ENCODE data around the gene ERGIC1. TPM values are rescaled to one million over a fixed set of nuclear protein-coding genes. Genes with fewer than 3 reads are reported as not detected.

ERGIC1 gene
- total and polyA plus RNA-seq, 2 of the 13 experiments (the other 11 are each of a cell fraction or from before 2014, with no cell fraction given): 78.5 to 184 TPM

DNA sequence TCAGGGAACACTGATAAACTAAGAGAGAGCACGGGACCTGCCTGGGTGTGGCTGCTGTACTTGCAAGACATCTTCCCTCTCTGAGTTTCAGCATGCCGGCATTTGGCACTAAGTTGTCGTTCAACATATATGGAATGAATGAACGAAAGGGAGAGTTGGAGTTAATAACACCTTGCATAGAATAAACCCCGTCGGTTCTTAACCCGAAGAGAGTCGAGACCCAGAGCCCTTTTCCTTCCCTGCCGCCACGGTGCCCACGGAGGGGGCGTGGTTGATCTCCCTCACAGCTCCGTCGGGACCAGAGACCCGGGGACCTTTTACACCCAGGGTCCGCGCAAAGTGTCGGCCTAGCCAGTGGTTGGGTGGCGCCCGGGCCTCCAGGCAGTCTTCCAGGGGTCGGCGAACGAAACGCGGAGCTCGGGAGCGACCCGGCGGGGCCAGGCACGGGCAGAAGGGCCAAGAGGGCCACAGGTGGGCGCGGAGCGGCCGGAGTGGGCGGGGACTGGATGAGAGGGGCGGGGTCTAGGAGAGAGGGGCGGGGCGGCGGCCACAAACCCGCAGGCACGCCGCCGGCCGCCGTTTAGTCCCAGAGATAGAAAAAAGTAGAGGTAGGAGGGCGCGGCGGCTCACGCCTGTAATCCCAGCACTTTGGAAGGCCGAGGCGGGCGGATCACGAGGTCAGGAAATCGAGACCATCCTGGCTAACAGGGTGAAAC, 124.4 kb downstream of the ERGIC1 start (continued):
- TF ChIP-seq, protein P1, sequence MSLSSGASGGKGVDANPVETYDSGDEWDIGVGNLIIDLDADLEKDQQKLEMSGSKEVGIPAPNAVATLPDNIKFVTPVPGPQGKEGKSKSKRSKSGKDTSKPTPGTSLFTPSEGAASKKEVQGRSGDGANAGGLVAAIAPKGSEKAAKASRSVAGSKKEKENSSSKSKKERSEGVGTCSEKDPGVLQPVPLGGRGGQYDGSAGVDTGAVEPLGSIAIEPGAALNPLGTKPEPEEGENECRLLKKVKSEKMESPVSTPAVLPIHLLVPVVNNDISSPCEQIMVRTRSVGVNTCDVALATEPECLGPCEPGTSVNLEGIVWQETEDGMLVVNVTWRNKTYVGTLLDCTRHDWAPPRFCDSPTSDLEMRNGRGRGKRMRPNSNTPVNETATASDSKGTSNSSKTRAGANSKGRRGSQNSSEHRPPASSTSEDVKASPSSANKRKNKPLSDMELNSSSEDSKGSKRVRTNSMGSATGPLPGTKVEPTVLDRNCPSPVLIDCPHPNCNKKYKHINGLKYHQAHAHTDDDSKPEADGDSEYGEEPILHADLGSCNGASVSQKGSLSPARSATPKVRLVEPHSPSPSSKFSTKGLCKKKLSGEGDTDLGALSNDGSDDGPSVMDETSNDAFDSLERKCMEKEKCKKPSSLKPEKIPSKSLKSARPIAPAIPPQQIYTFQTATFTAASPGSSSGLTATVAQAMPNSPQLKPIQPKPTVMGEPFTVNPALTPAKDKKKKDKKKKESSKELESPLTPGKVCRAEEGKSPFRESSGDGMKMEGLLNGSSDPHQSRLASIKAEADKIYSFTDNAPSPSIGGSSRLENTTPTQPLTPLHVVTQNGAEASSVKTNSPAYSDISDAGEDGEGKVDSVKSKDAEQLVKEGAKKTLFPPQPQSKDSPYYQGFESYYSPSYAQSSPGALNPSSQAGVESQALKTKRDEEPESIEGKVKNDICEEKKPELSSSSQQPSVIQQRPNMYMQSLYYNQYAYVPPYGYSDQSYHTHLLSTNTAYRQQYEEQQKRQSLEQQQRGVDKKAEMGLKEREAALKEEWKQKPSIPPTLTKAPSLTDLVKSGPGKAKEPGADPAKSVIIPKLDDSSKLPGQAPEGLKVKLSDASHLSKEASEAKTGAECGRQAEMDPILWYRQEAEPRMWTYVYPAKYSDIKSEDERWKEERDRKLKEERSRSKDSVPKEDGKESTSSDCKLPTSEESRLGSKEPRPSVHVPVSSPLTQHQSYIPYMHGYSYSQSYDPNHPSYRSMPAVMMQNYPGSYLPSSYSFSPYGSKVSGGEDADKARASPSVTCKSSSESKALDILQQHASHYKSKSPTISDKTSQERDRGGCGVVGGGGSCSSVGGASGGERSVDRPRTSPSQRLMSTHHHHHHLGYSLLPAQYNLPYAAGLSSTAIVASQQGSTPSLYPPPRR (CRISPR knock-in tag; IDR thresholded peaks at IDR 0.05; ENCODE audit: borderline replicate concordance): no peak
- TF ChIP-seq, protein P2, sequence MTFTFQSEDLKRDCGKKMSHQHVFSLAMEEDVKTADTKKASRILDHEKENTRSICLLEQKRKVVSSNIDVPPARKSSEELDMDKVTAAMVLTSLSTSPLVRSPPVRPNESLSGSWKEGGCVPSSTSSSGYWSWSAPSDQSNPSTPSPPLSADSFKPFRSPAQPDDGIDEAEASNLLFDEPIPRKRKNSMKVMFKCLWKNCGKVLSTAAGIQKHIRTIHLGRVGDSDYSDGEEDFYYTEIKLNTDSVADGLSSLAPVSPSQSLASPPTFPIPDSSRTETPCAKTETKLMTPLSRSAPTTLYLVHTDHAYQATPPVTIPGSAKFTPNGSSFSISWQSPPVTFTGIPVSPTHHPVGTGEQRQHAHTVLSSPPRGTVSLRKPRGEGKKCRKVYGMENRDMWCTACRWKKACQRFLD (CRISPR knock-in tag; IDR thresholded peaks at IDR 0.05; ENCODE audit: borderline replicate concordance): no peak
- TF ChIP-seq ZBTB8A (CRISPR knock-in tag; IDR thresholded peaks at IDR 0.05; ENCODE audit: borderline replicate concordance, low read depth) (no peak), ZFY (CRISPR knock-in tag; IDR thresholded peaks at IDR 0.05) (peak; percentile 78; the same call in 1 of the 2 replicates), MYC (CRISPR knock-in tag; IDR thresholded peaks at IDR 0.05; ENCODE audit: borderline replicate concordance) (peak; percentile 39; the same call in 1 of the 2 replicates), WIZ (CRISPR knock-in tag; IDR thresholded peaks at IDR 0.05) (no peak), IKZF5 (CRISPR knock-in tag; IDR thresholded peaks at IDR 0.05) (no peak; the same call in 1 of the 2 replicates), ZNF703 (CRISPR knock-in tag; IDR thresholded peaks at IDR 0.05; ENCODE audit: borderline replicate concordance) (no peak), RBM22 (optimal IDR thresholded peaks at IDR 0.05; ENCODE audit: low read length) (no peak), SIX1 (CRISPR knock-in tag; IDR thresholded peaks at IDR 0.05; ENCODE audit: borderline replicate concordance) (no peak), ZNF615 (CRISPR knock-in tag; IDR thresholded peaks at IDR 0.05; ENCODE audit: borderline replicate concordance) (no peak)
- TF ChIP-seq, protein P3, sequence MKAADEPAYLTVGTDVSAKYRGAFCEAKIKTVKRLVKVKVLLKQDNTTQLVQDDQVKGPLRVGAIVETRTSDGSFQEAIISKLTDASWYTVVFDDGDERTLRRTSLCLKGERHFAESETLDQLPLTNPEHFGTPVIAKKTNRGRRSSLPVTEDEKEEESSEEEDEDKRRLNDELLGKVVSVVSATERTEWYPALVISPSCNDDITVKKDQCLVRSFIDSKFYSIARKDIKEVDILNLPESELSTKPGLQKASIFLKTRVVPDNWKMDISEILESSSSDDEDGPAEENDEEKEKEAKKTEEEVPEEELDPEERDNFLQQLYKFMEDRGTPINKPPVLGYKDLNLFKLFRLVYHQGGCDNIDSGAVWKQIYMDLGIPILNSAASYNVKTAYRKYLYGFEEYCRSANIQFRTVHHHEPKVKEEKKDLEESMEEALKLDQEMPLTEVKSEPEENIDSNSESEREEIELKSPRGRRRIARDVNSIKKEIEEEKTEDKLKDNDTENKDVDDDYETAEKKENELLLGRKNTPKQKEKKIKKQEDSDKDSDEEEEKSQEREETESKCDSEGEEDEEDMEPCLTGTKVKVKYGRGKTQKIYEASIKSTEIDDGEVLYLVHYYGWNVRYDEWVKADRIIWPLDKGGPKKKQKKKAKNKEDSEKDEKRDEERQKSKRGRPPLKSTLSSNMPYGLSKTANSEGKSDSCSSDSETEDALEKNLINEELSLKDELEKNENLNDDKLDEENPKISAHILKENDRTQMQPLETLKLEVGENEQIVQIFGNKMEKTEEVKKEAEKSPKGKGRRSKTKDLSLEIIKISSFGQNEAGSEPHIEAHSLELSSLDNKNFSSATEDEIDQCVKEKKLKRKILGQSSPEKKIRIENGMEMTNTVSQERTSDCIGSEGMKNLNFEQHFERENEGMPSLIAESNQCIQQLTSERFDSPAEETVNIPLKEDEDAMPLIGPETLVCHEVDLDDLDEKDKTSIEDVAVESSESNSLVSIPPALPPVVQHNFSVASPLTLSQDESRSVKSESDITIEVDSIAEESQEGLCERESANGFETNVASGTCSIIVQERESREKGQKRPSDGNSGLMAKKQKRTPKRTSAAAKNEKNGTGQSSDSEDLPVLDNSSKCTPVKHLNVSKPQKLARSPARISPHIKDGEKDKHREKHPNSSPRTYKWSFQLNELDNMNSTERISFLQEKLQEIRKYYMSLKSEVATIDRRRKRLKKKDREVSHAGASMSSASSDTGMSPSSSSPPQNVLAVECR (CRISPR knock-in tag; IDR thresholded peaks at IDR 0.05; ENCODE audit: borderline replicate concordance): peak; percentile 23; the same call in 1 of the 2 replicates
